Measurements from ENCODE around the gene TMEM42. TPM values are rescaled to one million over a fixed set of nuclear protein-coding genes. Genes with fewer than 3 reads are reported as not detected.

Gene TMEM42
- total and polyA plus RNA-seq, 2 of the 8 experiments (the other 6 are each of a cell fraction or from before 2014, with no cell fraction given): 11.2 to 41.4 TPM

DNA sequence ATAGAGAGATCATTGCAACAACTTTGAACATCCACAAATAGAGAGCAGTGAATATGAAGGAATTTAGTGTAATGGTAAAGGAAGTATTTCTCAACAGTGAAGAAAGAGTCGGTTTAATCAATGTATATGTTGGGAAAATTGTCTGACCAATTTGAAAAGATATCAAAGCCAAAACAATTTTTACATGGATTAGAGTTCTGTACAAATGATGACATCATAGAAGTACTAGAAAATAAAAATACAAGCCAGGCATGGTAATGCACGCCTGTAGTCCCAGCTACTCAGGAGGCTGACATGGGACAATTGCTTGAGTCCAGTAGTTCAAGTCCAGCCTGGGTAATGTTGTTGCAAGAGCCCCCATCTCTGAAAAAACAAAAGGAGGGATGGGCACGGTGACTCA, 26.0 kb upstream of the TMEM42 start:
- DNase-seq (ENCODE audit: low read depth in 1 of 2, low spot score in 2 of 2): no peak
- Histone ChIP-seq H4K20me1 (replicated peaks in 1 of 2; ENCODE audit: control insufficient read depth in 1 of 2, insufficient read depth in 2 of 2, low read length in 2 of 2) (no peaks in the 10 kb centered on the region), H3K4me2 (ENCODE audit: insufficient read depth in 1 of 2, low read depth in 2 of 2, low read length in 2 of 2) (no peak overlapping the region), H2AFZ (ENCODE audit: low read length) (no peak overlapping the region), H3K79me1 (ENCODE audit: low read depth, low read length) (no peaks in the 10 kb centered on the region), H3K9ac (replicated peaks in 1 of 4; ENCODE audit: extremely low read depth in 1 of 4, low read depth in 3 of 4, low read length in 3 of 4) (no peak overlapping the region), H3K27ac (ENCODE audit: low read depth, low read length) (no peak overlapping the region), H2BK5ac (ENCODE audit: low read depth, low read length) (no peak overlapping the region), H3K18ac (ENCODE audit: extremely low read depth, low read length) (no peak overlapping the region), H3K23ac (ENCODE audit: insufficient read length) (no peak overlapping the region), H3K4me1 (replicated peaks in 1 of 4; ENCODE audit: control insufficient read depth in 3 of 4, insufficient read depth in 4 of 4, low read length in 3 of 4) (no peaks in the 10 kb centered on the region), H3K79me2 (ENCODE audit: control insufficient read depth in 1 of 2, insufficient read depth in 2 of 2, low read length in 2 of 2) (no peaks in the 10 kb centered on the region), H2BK15ac (ENCODE audit: low read length) (no peak overlapping the region), H4K91ac (replicated peaks; ENCODE audit: insufficient read length, low read length) (no peak overlapping the region), H3K9me3 (ENCODE audit: insufficient read depth in 2 of 2, low read depth in 1 of 2, low read length in 1 of 2) (peaks cover 4 to 6% of the 10 kb centered on the region in 2 experiments; a peak in 2 of 4 replicates), H2BK12ac (ENCODE audit: low read depth, low read length) (no peak overlapping the region), H3K4me3 (ENCODE audit: extremely low read depth in 1 of 4, insufficient read depth in 2 of 4, low read depth in 3 of 4, low read length in 4 of 4) (no peak overlapping the region), H4K5ac (ENCODE audit: insufficient read length, low read depth, low read length) (no peak overlapping the region), H3K4ac (replicated peaks; ENCODE audit: insufficient read length, low read depth, low read length) (no peak overlapping the region), H4K8ac (ENCODE audit: extremely low read depth, insufficient read depth, low read length) (no peak overlapping the region), H2BK20ac (ENCODE audit: low read length) (no peak overlapping the region), H3K56ac (replicated peaks; ENCODE audit: insufficient read length, low read depth, low read length) (no peak overlapping the region), H3K14ac (ENCODE audit: insufficient read length) (no peak overlapping the region), H3K23me2 (ENCODE audit: low read depth, low read length) (no peaks in the 10 kb centered on the region), H3K36me3 (ENCODE audit: control insufficient read depth in 2 of 4, insufficient read depth in 4 of 4, low read length in 3 of 4) (peaks cover 5 to 57% (median 36%) of the 10 kb centered on the region in 4 experiments; a peak in 7 of 8 replicates), H3K27me3 (replicated peaks in 1 of 4; ENCODE audit: control insufficient read depth in 3 of 4, extremely low read depth in 1 of 4, insufficient read depth in 3 of 4, low read length in 3 of 4) (no peaks in the 10 kb centered on the region), H2AK5ac (ENCODE audit: low read depth, low read length) (no peak overlapping the region), H2BK120ac (replicated peaks; ENCODE audit: low read depth, low read length) (no peak overlapping the region)
- 87% methylated on average over 3 of the region's 3 CpGs; no CpG with 5 or more reads in 1 of the 2 experiments for WGBS, 2 experiments (ENCODE audit: extremely low coverage in 1 of 2, insufficient coverage in 1 of 2, insufficient read length in 1 of 2, insufficient replicate concordance in 2 of 2, low coverage in 1 of 2, low lambda C conversion rate in 2 of 2, missing lambda C conversion rate in 1 of 2)
- ChIA-PET CTCF (ENCODE audit: partially characterized antibody) (no interaction called here), POLR2A (ENCODE audit: partially characterized antibody) (no interaction called here)
- no peak for FAIRE-seq
- TF ChIP-seq, protein P1, sequence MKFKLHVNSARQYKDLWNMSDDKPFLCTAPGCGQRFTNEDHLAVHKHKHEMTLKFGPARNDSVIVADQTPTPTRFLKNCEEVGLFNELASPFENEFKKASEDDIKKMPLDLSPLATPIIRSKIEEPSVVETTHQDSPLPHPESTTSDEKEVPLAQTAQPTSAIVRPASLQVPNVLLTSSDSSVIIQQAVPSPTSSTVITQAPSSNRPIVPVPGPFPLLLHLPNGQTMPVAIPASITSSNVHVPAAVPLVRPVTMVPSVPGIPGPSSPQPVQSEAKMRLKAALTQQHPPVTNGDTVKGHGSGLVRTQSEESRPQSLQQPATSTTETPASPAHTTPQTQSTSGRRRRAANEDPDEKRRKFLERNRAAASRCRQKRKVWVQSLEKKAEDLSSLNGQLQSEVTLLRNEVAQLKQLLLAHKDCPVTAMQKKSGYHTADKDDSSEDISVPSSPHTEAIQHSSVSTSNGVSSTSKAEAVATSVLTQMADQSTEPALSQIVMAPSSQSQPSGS (IDR thresholded peaks at IDR 0.05; ENCODE audit: low read length): no peak
- TF ChIP-seq EZH2 (IDR thresholded peaks at IDR 0.05; ENCODE audit: low read depth, low read length, severe bottlenecking): no peak
- TF ChIP-seq, protein P2, sequence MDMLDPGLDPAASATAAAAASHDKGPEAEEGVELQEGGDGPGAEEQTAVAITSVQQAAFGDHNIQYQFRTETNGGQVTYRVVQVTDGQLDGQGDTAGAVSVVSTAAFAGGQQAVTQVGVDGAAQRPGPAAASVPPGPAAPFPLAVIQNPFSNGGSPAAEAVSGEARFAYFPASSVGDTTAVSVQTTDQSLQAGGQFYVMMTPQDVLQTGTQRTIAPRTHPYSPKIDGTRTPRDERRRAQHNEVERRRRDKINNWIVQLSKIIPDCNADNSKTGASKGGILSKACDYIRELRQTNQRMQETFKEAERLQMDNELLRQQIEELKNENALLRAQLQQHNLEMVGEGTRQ (IDR thresholded peaks at IDR 0.05; ENCODE audit: low read length): no peak
- TF ChIP-seq, protein P3, sequence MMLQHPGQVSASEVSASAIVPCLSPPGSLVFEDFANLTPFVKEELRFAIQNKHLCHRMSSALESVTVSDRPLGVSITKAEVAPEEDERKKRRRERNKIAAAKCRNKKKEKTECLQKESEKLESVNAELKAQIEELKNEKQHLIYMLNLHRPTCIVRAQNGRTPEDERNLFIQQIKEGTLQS (IDR thresholded peaks at IDR 0.05; ENCODE audit: insufficient read depth, low read depth, low read length): no peak
- TF ChIP-seq JUN (IDR thresholded peaks at IDR 0.05; ENCODE audit: low read depth, low read length): no peak
- TF ChIP-seq RBBP5 (IDR thresholded peaks at IDR 0.05; ENCODE audit: borderline replicate concordance, low read depth, low read length): no peak
- TF ChIP-seq NRF1 (IDR thresholded peaks at IDR 0.05; ENCODE audit: low read depth, low read length): no peak
- TF ChIP-seq MAFK (IDR thresholded peaks at IDR 0.05; ENCODE audit: low read depth, low read length): no peak
- no peak for TF ChIP-seq CTBP2 (IDR thresholded peaks at IDR 0.05; ENCODE audit: borderline replicate concordance, insufficient read depth, insufficient read length, low read length)
- TF ChIP-seq, protein P4, sequence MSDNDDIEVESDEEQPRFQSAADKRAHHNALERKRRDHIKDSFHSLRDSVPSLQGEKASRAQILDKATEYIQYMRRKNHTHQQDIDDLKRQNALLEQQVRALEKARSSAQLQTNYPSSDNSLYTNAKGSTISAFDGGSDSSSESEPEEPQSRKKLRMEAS (IDR thresholded peaks at IDR 0.05): no peak

Data from H1 (cell line).